GM23248 (cell line): Measurements from ENCODE around the gene FRAT1. TPM values are rescaled to one million over a fixed set of nuclear protein-coding genes. Genes with fewer than 3 reads are reported as not detected.

Source experiments
- DNase-seq: peaks from one replicate; pipeline ENCODE4 v3.0.0-alpha.2; 2015
- H2AFZ ChIP-seq: fragments of 200-600 bp; sonication (generic); 2 replicates; pipeline ENCODE4 v1.6.1; 2016; ENCODE audit warnings: antibody characterized with exemption
- H3F3A ChIP-seq: fragments of 200-600 bp; sonication (generic); 2 replicates; pipeline ENCODE4 v1.6.1; 2016; ENCODE audit warnings: mild to moderate bottlenecking, antibody characterized with exemption, mixed run types; ENCODE audit not compliant: insufficient read depth
- H3K27ac ChIP-seq: fragments of 200-600 bp; sonication (generic); 2 replicates; pipeline ENCODE4 v1.5.1; 2016; ENCODE audit warnings: mild to moderate bottlenecking
- H3K27me3 ChIP-seq: fragments of 200-600 bp; sonication (generic); replicated peaks from 2 replicates; pipeline ENCODE4 v1.6.1; 2016; ENCODE audit warnings: mild to moderate bottlenecking; ENCODE audit not compliant: insufficient read depth
- H3K36me3 ChIP-seq: fragments of 200-600 bp; sonication (generic); 2 replicates; pipeline ENCODE4 v1.6.1; 2016; ENCODE audit warnings: low read depth, mild to moderate bottlenecking
- H3K4me1 ChIP-seq: fragments of 200-600 bp; sonication (generic); 2 replicates; pipeline ENCODE4 v1.6.1; 2016; ENCODE audit warnings: mild to moderate bottlenecking; ENCODE audit not compliant: insufficient read depth
- H3K4me2 ChIP-seq: fragments of 200-600 bp; sonication (generic); one replicate; pipeline ENCODE4 v1.6.1; 2016; ENCODE audit warnings: mild to moderate bottlenecking; ENCODE audit not compliant: unreplicated experiment
- H3K4me3 ChIP-seq: fragments of 200-600 bp; sonication (generic); 2 replicates; pipeline ENCODE4 v1.5.1; 2016; ENCODE audit warnings: mild to moderate bottlenecking
- H3K79me2 ChIP-seq: fragments of 200-600 bp; sonication (generic); 2 replicates; pipeline ENCODE4 v1.6.1; 2016; ENCODE audit warnings: mild to moderate bottlenecking; ENCODE audit not compliant: insufficient read depth
- H3K9ac ChIP-seq: fragments of 200-600 bp; sonication (generic); 2 replicates; pipeline ENCODE4 v1.6.1; 2016; ENCODE audit warnings: mild to moderate bottlenecking
- H3K9me2 ChIP-seq: fragments of 200-600 bp; sonication (generic); 2 replicates; pipeline ENCODE4 v1.6.1; 2016; ENCODE audit warnings: mixed run types, mild to moderate bottlenecking, moderate library complexity; ENCODE audit not compliant: insufficient read depth
- H3K9me3 ChIP-seq: fragments of 200-600 bp; sonication (generic); one replicate; pipeline ENCODE4 v1.6.1; 2017; ENCODE audit warnings: low read depth
- H4K20me1 ChIP-seq: fragments of 200-600 bp; sonication (generic); 2 replicates; pipeline ENCODE4 v1.6.0; 2016; ENCODE audit not compliant: insufficient read depth
- EZH2 ChIP-seq: fragments of 200-600 bp; sonication (generic); IDR thresholded peaks from 2 replicates; pipeline ENCODE4 v1.6.1; 2018; ENCODE audit warnings: antibody characterized with exemption, mild to moderate bottlenecking; ENCODE audit not compliant: insufficient read depth, poor library complexity, severe bottlenecking
- EZH2phosphoT487 ChIP-seq: fragments of 200-600 bp; sonication (generic); IDR thresholded peaks from 2 replicates; pipeline ENCODE4 v1.6.1; 2018; ENCODE audit warnings: antibody characterized with exemption, moderate library complexity, mild to moderate bottlenecking, low read depth; ENCODE audit not compliant: insufficient read depth
- WGBS, 2 experiments: methylation state at CpG; one replicate each; pipeline ENCODE4 v1.1.6; 2015 to 2017; ENCODE audit warnings: low lambda C conversion rate in 2 of 2, low coverage in 1 of 2; ENCODE audit errors: missing lambda C conversion rate in 2 of 2; 5-methylcytosine and 5-hydroxymethylcytosine counted together
- in situ Hi-C: fragments of 300-500 bp; cut with MboI; formaldehyde crosslinking; loops from 2 replicates; pipeline ENCODE4 v1.15.0; 2020
- polyA plus RNA-seq: library from polyadenylated mRNA; unstranded; fragments of >200 nt; fragmentation: Nextera tagmentation; extraction: Ambion mirVana; gene quantifications from 2 replicates; pipeline ENCODE4 v1.2.1, GENCODE V29; 2016
- total RNA-seq: library from RNA; depleted of rRNA; stranded (reverse); fragments of >200 nt; shearing (Covaris generic); gene quantifications from 2 replicates; pipeline ENCODE4 v1.2.3, GENCODE V29; 2014; rRNA removed

The FRAT1 gene
- total RNA-seq (1.6 and 1.8 TPM in 2 replicates), polyA plus RNA-seq (0.44 and 0.75 TPM in 2 replicates)

GRCh38 chr10:97318772-97319651, at the start of gene FRAT1:
Gene FRAT1, plus strand, starts transcription at chr10:97319271. Its CDS starts 183 bp downstream, at chr10:97319454.
- in situ Hi-C loops, result no loop called here
- H3K4me3 ChIP-seq, result peak within 1 kb of the TSS; percentile 98
- no peaks in the 10 kb centered on the region for H4K20me1 ChIP-seq
- H3K4me2 ChIP-seq, result peak within 1 kb of the TSS; percentile 98
- peaks cover 12% of the 10 kb centered on the region; the same call in 1 of the 2 replicates for H3K4me1 ChIP-seq
- 2 to 4% methylated on average over 28 to 77 of the region's 79 CpGs for WGBS, 2 experiments
- peak within 1 kb of the TSS; percentile 94 for H2AFZ ChIP-seq
- peak; percentile 92 for DNase-seq
- no peak for TF ChIP-seq EZH2
- TF ChIP-seq EZH2phosphoT487, result no peak
- no peaks in the 10 kb centered on the region for H3K9me3 ChIP-seq
- no peaks in the 10 kb centered on the region for H3K79me2 ChIP-seq
- H3K9ac ChIP-seq, result peak within 1 kb of the TSS; percentile 99
- H3F3A ChIP-seq, result peaks cover 11% of the 10 kb centered on the region; the same call in 1 of the 2 replicates
- peak within 1 kb of the TSS; percentile 97 for H3K27ac ChIP-seq
- no peaks in the 10 kb centered on the region for H3K27me3 ChIP-seq
- H3K9me2 ChIP-seq, result no peaks in the 10 kb centered on the region
- H3K36me3 ChIP-seq, result no peaks in the 10 kb centered on the region

DNA sequence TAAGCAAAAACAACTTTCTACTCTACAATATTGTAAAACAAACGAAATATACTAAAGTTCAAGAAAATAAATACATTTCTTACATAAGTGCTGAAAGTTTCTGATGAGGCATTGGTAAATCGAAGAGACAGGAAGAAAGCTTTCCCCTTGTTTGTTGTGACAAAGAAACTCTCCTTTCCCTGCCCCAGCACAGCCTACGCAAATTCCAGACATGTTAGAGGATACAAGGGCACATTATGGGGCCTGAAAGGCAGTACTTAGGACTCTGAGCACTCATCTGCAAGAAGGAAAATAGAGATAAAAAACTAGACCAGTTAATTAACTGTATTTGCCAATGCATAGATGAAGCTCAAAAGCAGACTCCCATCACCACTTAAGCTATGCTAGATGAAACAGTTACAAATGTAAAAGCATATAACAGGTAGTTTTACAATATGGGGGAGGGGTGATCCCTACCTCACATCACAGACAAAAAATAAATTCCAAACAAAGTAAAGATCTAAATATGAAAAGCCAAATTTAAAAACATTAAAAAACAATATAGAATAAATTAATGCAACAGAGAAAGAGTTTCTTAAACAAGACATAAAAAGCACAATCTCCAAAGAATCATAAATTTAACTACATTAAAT, 48.4 kb upstream of the FRAT1 start:
- Histone ChIP-seq H3K4me2 (peak overlapping the region; percentile 36), H3K9ac (0 out of 2 replicates have a peak overlapping the region, but pooled peaks have one; percentile 10), H3F3A (no peaks in the 10 kb centered on the region), H3K36me3 (no peaks in the 10 kb centered on the region), H3K9me2 (no peaks in the 10 kb centered on the region), H4K20me1 (no peaks in the 10 kb centered on the region), H3K27me3 (no peaks in the 10 kb centered on the region), H3K4me3 (peak overlapping the region; percentile 29), H2AFZ (peak overlapping the region; percentile 11), H3K9me3 (no peaks in the 10 kb centered on the region), H3K27ac (0 out of 2 replicates have a peak overlapping the region, but pooled peaks have one; percentile 8), H3K4me1 (peaks cover 10% of the 10 kb centered on the region), H3K79me2 (peaks cover 18% of the 10 kb centered on the region)
- TF ChIP-seq EZH2phosphoT487 (no peak), EZH2 (no peak)
- peak; percentile 68 for DNase-seq
- 74 to 82% methylated on average over 3 of the region's 3 CpGs for WGBS, 2 experiments
- in situ Hi-C loops, result no loop called here

DNA sequence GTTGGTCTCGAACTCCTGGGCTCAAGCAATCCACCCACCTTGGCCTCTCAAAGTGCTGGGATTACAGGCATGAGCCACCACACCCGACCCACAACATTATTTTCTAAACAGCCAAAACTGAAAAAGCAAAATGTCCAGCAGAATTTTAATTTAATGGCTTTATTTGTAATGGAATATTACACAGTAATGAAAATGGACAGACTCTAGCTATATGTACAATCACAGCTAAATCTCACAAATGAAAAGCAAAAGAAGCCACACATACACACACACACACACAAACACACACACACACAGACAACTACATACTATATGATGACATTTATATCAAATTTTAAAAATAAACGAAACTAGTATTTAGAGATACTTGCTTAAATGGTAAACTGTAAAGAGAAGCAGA, 45.4 kb upstream of the FRAT1 start:
- H3K36me3 ChIP-seq, result no peaks in the 10 kb centered on the region

DNA sequence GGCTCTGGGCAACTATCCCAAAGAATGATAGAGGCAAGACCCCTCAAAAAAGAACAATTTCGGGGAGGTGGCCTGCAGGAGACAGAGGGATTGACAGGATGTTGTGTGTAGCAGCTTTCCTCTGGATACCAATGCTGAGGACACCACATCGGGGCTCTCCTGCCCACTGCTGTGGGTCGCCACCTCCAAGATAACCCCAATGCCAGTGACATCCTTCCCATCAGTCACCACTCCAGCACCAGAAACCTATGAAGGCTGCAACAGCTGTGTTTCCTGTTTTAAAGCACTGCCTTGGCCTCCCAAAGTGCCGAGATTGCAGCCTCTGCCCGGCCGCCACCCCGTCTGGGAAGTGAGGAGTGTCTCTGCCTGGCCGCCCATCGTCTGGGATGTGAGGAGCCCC, 44.2 kb upstream of the FRAT1 start:
- no peak overlapping the region for H3K4me2 ChIP-seq
- peaks cover 16% of the 10 kb centered on the region for H3F3A ChIP-seq
- H3K4me3 ChIP-seq, result no peak overlapping the region
- no peaks in the 10 kb centered on the region for H3K9me2 ChIP-seq
- no peaks in the 10 kb centered on the region for H4K20me1 ChIP-seq
- H3K9me3 ChIP-seq, result no peaks in the 10 kb centered on the region
- in situ Hi-C loops, result no loop called here
- no peak overlapping the region for H2AFZ ChIP-seq
- H3K27ac ChIP-seq, result no peak overlapping the region
- no peaks in the 10 kb centered on the region for H3K36me3 ChIP-seq
- 83 to 84% methylated on average over 3 of the region's 9 CpGs for WGBS, 2 experiments
- peaks cover 10% of the 10 kb centered on the region for H3K79me2 ChIP-seq
- no peaks in the 10 kb centered on the region for H3K27me3 ChIP-seq
- no peak for DNase-seq
- no peak overlapping the region for H3K9ac ChIP-seq
- TF ChIP-seq EZH2phosphoT487 (no peak), EZH2 (no peak)
- H3K4me1 ChIP-seq, result peaks cover 29% of the 10 kb centered on the region

More for the DNA sequence above, 45.4 kb upstream of the FRAT1 start:
- H3K9ac ChIP-seq, result no peak overlapping the region
- 92 to 94% methylated on average over 3 of the region's 3 CpGs for WGBS, 2 experiments
- no peak overlapping the region for H2AFZ ChIP-seq
- no peak for TF ChIP-seq EZH2
- TF ChIP-seq EZH2phosphoT487, result no peak
- peaks cover 10% of the 10 kb centered on the region for H3F3A ChIP-seq
- H3K4me3 ChIP-seq, result no peak overlapping the region
- no peaks in the 10 kb centered on the region for H3K27me3 ChIP-seq
- H3K79me2 ChIP-seq, result peaks cover 10% of the 10 kb centered on the region
- H3K27ac ChIP-seq, result no peak overlapping the region
- no peaks in the 10 kb centered on the region for H3K9me3 ChIP-seq
- H4K20me1 ChIP-seq, result no peaks in the 10 kb centered on the region
- in situ Hi-C loops, result no loop called here
- DNase-seq, result no peak
- peaks cover 19% of the 10 kb centered on the region for H3K4me1 ChIP-seq
- H3K4me2 ChIP-seq, result no peak overlapping the region
- H3K9me2 ChIP-seq, result no peaks in the 10 kb centered on the region
